ENCODE results near the gene OTX2.

DNA sequence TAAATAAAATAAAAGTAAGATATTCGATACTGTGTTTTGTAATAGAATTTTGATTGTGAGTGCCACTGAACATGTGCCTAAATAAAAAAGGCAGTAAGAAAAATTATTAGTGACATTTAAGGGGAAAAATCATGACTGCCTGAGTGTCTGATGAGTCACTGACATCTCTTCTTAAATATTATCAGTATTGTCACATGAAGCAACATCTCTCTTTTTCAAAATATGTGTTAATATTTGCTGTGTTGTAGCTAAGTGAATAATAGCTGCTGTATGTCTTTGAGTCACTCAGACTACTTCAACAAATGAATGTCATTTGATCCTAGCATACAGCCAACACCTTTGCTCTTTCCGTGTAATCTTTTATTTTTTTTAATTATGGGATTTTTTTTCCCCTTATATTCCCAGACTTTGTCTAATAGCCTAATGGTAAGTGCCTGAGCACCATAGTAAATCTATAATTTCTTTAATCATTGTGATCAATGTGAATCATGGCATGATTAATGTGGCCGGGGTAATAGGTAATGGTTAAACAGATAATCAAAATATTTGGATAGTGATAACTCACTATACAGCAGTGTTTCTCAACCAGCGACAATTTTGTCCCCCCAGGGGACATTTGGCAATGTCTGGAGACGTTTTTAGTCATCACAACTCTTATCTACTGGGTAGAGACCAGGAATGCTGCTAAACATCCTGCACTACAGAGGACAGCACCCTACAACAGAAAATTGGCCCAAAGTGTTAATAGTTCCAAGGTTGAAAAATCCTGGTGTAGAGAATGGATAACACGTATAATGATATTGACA is 11.7 kb upstream of the OTX2 start:
- TF ChIP-seq CTCF (IDR thresholded peaks at IDR 0.05): no peak
- TF ChIP-seq POLR2A (IDR thresholded peaks at IDR 0.05): no peak
